Fibroblast of pulmonary artery (primary cell): ENCODE data around the gene RNF208.

Experiments
- DNase-seq: peaks from one replicate; pipeline ENCODE4 v3.0.0-alpha.2; 2010; ENCODE audit warnings: low read depth
- H3K4me3 ChIP-seq: replicated peaks from 2 replicates; pipeline ENCODE4 v1.5.1; 2011; ENCODE audit warnings: low read depth, mild to moderate bottlenecking, control low read depth, low read length, moderate library complexity
- TF ChIP-seq, protein P1 (sequence below): IDR thresholded peaks from 2 replicates; pipeline ENCODE4 v1.5.1; 2011; ENCODE audit warnings: mild to moderate bottlenecking, control low read depth, low read length, inconsistent platforms; ENCODE audit errors: missing control alignments

RNF208 gene

DNA sequence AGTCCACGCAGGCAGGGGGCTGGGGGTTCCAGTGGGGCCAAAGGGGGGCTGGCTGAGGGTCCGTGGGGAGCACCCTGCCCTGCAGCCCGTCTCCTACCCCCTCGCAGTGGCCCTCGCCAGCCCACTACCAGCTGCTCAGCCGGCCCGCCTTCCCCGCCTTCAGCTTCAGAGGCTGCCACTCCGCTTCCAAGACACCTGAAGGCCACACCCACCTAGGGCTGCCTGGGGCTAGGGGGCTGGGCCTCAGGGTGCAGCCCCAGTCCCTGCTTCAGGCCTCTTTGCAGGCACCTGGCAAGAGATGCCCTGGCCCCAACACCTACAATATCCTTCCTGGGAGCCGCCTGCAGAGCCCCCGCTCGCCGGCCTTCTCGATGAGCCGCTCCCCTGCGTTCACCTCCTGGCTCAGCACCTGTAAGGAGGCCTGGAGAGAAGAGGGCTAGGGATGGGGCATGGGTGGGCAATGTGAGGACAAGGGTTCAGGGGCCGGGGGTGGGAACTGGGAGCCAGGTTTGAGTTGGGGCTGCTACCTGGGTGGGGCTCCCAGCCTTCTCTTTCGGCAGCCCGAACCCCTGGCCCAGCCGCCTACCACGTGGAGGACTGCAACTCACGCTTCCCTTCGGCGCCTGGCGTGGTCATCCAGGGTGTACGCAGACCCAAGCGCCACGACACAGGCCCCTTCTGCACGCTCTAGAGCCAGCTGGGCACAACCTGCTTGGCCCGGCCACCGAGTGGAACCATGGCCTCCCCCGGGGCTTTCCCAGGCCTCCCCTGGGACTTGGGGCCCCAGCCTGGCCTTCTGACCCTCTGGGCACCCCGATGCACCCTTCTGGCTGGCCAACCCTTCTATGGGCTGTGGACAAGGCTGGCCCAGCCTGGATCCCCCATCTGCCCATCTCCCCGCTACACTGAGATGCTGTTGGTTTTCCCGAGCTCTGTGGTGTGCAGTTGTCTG lies 30.8 kb upstream of the RNF208 start:
- TF ChIP-seq, protein P1, sequence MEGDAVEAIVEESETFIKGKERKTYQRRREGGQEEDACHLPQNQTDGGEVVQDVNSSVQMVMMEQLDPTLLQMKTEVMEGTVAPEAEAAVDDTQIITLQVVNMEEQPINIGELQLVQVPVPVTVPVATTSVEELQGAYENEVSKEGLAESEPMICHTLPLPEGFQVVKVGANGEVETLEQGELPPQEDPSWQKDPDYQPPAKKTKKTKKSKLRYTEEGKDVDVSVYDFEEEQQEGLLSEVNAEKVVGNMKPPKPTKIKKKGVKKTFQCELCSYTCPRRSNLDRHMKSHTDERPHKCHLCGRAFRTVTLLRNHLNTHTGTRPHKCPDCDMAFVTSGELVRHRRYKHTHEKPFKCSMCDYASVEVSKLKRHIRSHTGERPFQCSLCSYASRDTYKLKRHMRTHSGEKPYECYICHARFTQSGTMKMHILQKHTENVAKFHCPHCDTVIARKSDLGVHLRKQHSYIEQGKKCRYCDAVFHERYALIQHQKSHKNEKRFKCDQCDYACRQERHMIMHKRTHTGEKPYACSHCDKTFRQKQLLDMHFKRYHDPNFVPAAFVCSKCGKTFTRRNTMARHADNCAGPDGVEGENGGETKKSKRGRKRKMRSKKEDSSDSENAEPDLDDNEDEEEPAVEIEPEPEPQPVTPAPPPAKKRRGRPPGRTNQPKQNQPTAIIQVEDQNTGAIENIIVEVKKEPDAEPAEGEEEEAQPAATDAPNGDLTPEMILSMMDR: no peak
- no peak overlapping the region for H3K4me3 ChIP-seq
- DNase-seq: no peak

DNA sequence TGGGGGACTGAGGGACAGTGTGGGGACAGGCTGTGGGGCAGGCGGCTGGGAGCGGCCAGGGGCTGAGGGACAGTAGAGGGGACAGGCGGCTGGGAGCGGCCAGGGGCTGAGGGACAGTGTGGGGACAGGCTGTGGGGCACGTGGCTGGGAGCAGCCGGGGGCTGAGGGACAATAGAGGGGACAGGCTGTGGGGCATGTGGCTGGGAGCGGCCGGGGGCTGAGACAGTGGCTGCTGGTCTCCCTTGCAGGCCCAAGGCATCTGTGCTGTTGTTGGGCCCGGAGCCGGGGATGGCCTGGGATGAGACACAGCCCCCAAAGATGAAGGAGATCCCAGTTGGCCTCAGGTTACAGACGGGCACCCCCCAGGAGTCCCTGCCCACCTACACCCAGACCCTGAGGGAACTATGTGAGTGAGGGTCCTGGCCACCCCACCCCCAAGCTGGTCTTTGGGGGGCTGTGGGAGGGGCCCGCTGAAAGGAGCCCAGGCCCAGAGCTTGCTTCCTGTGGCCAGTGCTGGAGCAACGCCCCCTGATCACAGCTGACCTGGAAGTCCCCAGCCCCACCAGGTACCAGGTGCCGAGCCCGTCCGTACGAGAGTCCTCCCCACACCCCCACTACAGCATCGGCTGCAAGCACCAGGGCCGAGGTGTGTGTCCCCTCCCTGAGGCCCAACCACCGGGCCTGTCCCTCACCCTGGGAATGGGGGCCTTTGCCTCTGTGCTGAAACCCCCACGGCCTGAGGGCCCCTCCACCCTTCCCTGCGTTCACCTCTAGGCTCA lies 29.6 kb upstream of the RNF208 start:
- no peak for DNase-seq
- no peak overlapping the region for H3K4me3 ChIP-seq
- TF ChIP-seq, protein P1: no peak

DNA sequence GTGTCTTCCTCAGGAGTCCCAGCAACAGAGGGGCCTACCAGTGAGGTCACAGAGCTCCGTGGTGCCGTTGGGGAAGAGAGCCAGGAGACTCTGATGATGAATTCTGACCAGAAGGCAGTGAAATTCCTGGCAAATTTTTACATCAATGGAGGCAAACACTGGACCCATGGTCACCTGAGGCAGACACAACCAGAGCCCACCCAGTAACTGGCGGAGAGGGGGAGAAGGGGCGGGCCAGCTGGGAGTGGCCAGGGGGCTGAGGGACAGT lies 29.1 kb upstream of the RNF208 start, which contains the start of gene STPG3:
Gene STPG3, plus strand, starts transcription at position 93 of the 268 bp plus-strand sequence. Its CDS starts 1 bp downstream, at position 94.
- no peak for DNase-seq
- TF ChIP-seq, protein P1: no peak
- H3K4me3 ChIP-seq: no peak within 1 kb of the TSS

DNA sequence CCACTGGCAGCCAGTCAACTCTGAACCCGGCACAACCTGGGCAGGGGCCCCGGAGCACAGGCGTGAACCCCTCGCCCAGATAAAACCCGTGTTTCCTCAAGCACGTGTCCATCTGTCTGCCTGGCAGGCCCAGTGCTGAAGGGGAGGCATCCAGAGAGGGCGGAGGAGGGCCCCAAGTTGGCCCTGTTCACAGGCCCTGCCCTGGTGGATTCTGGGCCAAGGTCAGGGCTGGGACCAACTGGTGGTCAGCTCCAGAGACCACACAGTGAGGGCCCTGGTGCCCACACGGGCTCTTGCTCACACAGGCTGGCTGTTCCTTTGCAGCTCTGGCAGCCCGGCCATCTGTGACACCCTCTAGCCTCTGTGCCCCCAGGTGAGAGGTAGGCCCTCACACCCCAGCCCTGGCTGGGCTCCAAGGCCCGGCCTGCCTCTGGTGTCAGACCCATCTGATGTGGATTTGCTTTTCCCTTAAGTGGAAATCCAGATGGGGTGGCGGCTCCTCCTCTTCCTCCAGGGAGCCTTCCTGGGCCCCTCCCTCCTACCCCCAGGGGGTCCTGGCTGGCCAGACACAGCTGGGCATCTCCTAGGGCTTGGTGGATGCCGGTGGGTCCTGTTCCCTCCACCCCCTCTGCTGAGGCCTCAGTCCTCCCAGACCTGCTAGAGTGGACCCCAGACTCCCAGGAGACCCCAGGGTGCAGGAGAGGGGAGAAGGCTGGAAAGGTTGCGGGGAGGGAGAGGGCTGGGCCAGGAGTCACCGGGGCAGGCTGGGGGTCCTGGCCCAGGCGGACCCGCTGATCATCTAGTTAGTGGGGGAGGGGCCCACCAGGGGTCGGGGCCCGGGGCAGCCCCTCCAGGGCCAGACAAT lies 28.5 kb upstream of the RNF208 start:
- no peak for DNase-seq
- H3K4me3 ChIP-seq: no peak overlapping the region
- TF ChIP-seq, protein P1: no peak

DNA sequence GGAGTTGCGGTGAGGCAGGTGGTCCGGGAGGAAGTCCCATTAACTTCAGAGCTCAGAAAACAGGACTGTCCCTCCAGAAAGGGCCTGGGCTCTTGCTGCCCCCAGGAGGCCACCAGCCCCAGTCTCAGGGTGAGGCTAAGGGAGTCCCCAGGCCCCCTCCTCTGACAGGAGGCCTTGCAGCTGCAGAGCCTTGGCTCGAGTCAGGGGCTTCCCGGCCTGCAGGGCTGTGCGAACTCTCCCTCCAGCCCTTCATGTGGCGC lies 25.8 kb upstream of the RNF208 start:
- H3K4me3 ChIP-seq: no peak overlapping the region
- TF ChIP-seq, protein P1: no peak
- no peak for DNase-seq

DNA sequence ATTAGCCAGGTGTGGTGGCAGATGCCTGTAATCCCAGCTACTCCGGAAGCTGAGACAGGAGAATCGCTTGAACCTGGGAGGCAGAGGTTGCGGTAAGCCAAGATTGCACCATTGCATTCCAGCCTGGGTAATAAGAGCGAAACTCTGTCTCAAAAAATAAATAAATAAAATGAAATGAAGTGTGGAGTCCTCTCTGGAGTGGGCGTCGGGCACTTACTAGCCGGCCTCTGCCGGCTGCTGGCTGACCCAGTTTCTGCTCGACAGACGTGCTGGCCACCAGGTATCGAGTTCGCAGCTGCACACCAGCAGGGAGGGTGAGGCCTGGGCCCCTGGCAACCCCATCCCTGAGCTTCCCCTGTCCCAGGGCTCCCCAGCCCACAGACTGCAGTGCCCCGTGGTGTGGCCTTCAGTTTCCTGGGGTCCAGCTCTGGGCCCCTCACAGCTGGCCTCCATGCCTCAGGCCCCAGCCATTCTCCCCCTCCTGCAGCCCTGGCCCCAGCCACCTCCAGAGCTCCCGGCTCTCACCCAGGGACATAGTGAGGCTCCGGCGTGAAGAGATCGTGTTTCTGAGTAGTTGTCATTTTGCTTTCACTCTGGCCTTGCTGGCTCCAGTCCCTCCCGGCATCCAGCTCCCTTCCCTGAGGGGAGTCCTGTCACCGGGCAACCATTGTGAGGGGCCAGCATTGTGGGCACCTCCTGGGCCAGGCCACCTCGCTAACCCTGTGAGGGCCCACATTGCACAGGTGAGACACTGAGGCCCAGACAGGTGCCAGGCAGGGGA lies 25.3 kb upstream of the RNF208 start:
- no peak for DNase-seq
- TF ChIP-seq, protein P1: no peak
- H3K4me3 ChIP-seq: no peak overlapping the region
